Thoracic aorta (tissue), 2 donors: ENCODE measurements around the gene MXD1. TPM values are rescaled to one million over a fixed set of nuclear protein-coding genes. Genes with fewer than 3 reads are reported as not detected.

ENCODE experiments used
- ATAC-seq: fragments of 150-250 bp; one replicate; pipeline ENCODE4 v1.8.0; 2017; ENCODE audit warnings: low read depth; ENCODE audit not compliant: insufficient number of reproducible peaks, low FRiP score
- DNase-seq: peaks from one replicate; pipeline ENCODE4 v3.0.0-alpha.2; 2020; ENCODE audit warnings: low spot score
- H3K27ac ChIP-seq, 2 donors: fragments of 200-600 bp; sonication (generic); 1 replicate in 1 of 2; 2 replicates in 1 of 2; pipeline ENCODE4 v1.5.1; 2016; ENCODE audit warnings: mild to moderate bottlenecking in 2 of 2, moderate library complexity in 2 of 2
- H3K27me3 ChIP-seq: fragments of 200-600 bp; sonication (generic); replicated peaks from 2 replicates; pipeline ENCODE4 v1.6.0; 2016; ENCODE audit warnings: mild to moderate bottlenecking; ENCODE audit not compliant: insufficient read depth
- H3K36me3 ChIP-seq: fragments of 200-600 bp; sonication (generic); one replicate; pipeline ENCODE4 v1.5.1; 2016
- H3K4me1 ChIP-seq, 2 donors: fragments of 200-600 bp; sonication (generic); 1 replicate in 1 of 2; 2 replicates in 1 of 2; pipeline versions ENCODE4 v1.5.1 to v1.6.0; 2016; ENCODE audit warnings: low read depth in 2 of 2, mild to moderate bottlenecking in 1 of 2; ENCODE audit not compliant: control insufficient read depth in 1 of 2
- H3K4me3 ChIP-seq: fragments of 200-600 bp; sonication (generic); 2 replicates; pipeline ENCODE4 v1.5.1; 2016; ENCODE audit warnings: mild to moderate bottlenecking
- H3K9me3 ChIP-seq: fragments of 200-600 bp; sonication (generic); 2 replicates; pipeline ENCODE4 v1.5.1; 2016
- CTCF ChIP-seq: fragments of 200-600 bp; sonication (generic); IDR thresholded peaks from one replicate; pipeline ENCODE4 v1.5.1; 2019; ENCODE audit warnings: antibody characterized with exemption
- total RNA-seq, 2 donors: library from RNA; depleted of rRNA; stranded (reverse); fragments of >200 nt; gene quantifications; one replicate each; pipeline versions ENCODE4 v1.1.0 to v1.2.3, GENCODE V29; 2016

The MXD1 gene
- total RNA-seq, 2 donors from 2014 or later: 13.8 to 28.4 TPM

- peaks cover 24% of the 10 kb centered on the region for H3K36me3 ChIP-seq
- H3K27me3 ChIP-seq: no peaks in the 10 kb centered on the region
- TF ChIP-seq CTCF: no peak
- no peak for DNase-seq
- no peaks in the 10 kb centered on the region for H3K9me3 ChIP-seq
- peaks cover 24 to 32% of the 10 kb centered on the region in 2 donors for H3K4me1 ChIP-seq
- H3K27ac ChIP-seq: peak overlapping the region in 1 of 2 donors; percentile 62
- ATAC-seq: no peak
- H3K4me3 ChIP-seq: no peak overlapping the region
These were observed 19.7 kb downstream of the MXD1 start for GRCh38 chr2:69934614-69934908.

DNA sequence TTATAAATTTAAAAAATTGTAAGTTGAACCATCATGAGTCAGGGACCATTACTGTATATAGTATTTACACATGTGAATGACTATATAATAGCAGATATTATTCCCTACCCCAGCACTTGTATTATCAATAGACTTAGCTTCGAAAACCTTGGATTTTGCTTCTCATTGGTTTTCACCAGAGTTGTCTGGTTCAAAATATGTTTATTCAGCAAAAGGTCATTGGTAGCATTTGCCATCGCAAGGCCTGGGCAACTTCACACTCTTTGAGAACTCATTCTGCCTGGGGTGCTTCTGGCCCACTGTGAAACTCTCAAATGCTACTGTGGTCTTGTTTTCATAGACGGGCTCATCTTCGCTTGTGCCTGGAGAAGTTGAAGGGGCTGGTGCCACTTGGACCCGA is 20.1 kb downstream of the MXD1 start:
- Histone ChIP-seq H3K36me3 (peaks cover 26% of the 10 kb centered on the region), H3K27ac (peak overlapping the region in 1 of 2 donors; percentile 62), H3K27me3 (no peaks in the 10 kb centered on the region), H3K4me1 (peaks cover 24 to 32% of the 10 kb centered on the region in 2 donors), H3K4me3 (no peak overlapping the region), H3K9me3 (no peaks in the 10 kb centered on the region)
- ATAC-seq (no peak), DNase-seq (no peak)
- TF ChIP-seq CTCF: no peak

DNA sequence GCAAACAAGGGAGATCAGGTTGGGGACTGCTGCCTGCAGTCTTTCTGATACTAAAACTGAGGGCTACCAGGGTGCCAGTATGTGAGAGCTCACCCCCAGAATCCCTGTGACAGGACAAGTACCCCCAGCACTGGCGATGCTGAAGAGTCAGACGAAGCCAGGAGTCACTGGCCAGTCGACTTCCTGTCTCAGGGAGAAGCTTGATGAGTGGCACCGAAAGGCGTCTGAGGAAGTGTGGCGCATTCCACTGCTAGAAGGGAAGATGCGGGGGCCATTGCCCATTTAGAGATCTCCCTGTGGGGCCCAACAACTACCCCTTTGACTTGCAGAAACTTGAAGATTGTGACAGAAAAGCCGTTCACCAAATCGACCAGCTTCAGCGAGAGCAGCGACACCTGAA is 22.0 kb downstream of the MXD1 start:
- Histone ChIP-seq H3K4me1 (peaks cover 22 to 28% of the 10 kb centered on the region in 2 donors), H3K9me3 (no peaks in the 10 kb centered on the region), H3K27me3 (no peaks in the 10 kb centered on the region), H3K36me3 (peaks cover 41% of the 10 kb centered on the region), H3K27ac (no peak overlapping the region), H3K4me3 (no peak overlapping the region)
- DNase-seq: no peak
- ATAC-seq: no peak
- TF ChIP-seq CTCF: no peak

DNA sequence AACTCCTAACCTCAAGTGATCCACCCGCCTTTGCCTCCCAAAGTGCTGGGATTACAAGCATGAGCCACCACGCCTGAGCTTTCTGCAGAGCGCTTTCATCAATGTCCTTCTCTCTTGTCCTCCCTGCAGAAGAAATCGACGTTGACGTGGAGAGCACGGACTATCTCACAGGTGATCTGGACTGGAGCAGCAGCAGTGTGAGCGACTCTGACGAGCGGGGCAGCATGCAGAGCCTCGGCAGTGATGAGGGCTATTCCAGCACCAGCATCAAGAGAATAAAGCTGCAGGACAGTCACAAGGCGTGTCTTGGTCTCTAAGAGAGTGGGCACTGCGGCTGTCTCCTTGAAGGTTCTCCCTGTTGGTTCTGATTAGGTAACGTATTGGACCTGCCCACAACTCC is 23.1 kb downstream of the MXD1 start:
- no peak for TF ChIP-seq CTCF
- H3K36me3 ChIP-seq: peaks cover 44% of the 10 kb centered on the region
- no peak overlapping the region for H3K4me3 ChIP-seq
- ATAC-seq: no peak
- H3K4me1 ChIP-seq: peaks cover 18% of the 10 kb centered on the region in 2 donors
- no peaks in the 10 kb centered on the region for H3K27me3 ChIP-seq
- no peak overlapping the region for H3K27ac ChIP-seq
- no peaks in the 10 kb centered on the region for H3K9me3 ChIP-seq
- DNase-seq: no peak

DNA sequence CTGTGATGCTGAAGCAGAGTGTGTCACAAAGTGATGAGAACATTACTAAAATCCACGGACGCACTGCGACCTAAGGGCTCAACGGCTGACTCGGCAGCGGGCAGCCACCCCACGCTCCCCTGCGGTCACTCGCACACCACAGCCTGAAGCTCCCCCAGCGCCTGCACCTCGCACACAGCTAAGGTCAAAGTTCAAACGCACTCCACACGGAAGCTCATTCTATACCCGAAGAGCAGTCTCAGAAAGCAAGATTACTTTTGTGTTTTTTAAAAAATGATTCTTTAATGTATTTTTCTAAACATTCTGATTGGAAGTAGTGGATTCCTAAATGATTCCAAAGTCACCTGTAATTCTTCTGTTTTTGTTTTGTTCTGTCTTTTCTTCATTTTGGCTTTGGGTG is 24.8 kb downstream of the MXD1 start:
- Histone ChIP-seq H3K36me3 (peaks cover 49% of the 10 kb centered on the region), H3K27me3 (no peaks in the 10 kb centered on the region), H3K4me3 (no peak overlapping the region), H3K9me3 (no peaks in the 10 kb centered on the region), H3K4me1 (peaks cover 2 to 4% of the 10 kb centered on the region in 2 donors), H3K27ac (no peak overlapping the region)
- no peak for TF ChIP-seq CTCF
- DNase-seq (no peak), ATAC-seq (no peak)
